ENCODE results near the gene PTPRN2. TPM values are rescaled to one million over a fixed set of nuclear protein-coding genes. Genes with fewer than 3 reads are reported as not detected.

Gene PTPRN2
- total RNA-seq, 1 experiment from 2014 or later: 2.1 TPM

DNA sequence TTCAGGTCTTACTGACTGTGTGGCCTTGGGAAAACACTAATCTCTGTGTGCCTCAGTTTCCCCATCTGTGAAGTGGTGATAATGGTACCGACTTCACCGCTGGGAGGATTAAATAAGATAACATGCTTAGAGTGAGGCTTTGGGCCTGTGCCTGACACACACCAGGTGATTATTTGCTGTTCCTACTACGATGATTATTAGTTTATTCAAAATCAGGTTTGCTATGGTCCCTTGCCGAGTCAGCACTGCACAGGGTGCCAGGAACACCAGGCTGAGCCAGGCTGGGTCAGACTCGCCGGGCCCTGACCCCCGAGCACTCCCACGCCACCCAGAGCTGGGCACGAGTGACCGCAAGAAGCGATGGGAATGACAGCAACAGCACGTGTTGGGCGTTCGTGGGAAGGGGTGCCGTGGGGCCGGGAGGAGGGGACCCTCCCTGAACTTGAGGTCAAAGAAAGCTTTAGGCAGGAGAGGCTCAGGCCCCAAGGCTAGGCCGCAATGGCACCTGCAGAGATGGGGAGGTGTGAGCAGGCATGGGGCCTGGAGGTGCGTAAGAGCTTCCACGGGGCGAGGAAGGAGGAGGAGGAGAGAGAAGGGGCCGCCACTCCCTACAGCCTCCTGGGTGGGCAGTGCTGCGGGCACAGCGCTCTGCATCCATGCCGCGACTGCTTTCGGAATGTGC, 925.4 kb downstream of the PTPRN2 start:
- no peaks in the 10 kb centered on the region for H3K27me3 ChIP-seq (ENCODE audit: insufficient read depth, low read length)
- H3K9ac ChIP-seq (ENCODE audit: low read length): no peak overlapping the region
- H3K4me2 ChIP-seq (ENCODE audit: low read length): no peak overlapping the region
- no peak for TF ChIP-seq RAD21 (IDR thresholded peaks at IDR 0.05; ENCODE audit: low read depth)
- TF ChIP-seq POLR2A (IDR thresholded peaks at IDR 0.05; ENCODE audit: borderline replicate concordance, extremely low read depth, insufficient read depth, insufficient read length): no peak
- TF ChIP-seq, protein P1, sequence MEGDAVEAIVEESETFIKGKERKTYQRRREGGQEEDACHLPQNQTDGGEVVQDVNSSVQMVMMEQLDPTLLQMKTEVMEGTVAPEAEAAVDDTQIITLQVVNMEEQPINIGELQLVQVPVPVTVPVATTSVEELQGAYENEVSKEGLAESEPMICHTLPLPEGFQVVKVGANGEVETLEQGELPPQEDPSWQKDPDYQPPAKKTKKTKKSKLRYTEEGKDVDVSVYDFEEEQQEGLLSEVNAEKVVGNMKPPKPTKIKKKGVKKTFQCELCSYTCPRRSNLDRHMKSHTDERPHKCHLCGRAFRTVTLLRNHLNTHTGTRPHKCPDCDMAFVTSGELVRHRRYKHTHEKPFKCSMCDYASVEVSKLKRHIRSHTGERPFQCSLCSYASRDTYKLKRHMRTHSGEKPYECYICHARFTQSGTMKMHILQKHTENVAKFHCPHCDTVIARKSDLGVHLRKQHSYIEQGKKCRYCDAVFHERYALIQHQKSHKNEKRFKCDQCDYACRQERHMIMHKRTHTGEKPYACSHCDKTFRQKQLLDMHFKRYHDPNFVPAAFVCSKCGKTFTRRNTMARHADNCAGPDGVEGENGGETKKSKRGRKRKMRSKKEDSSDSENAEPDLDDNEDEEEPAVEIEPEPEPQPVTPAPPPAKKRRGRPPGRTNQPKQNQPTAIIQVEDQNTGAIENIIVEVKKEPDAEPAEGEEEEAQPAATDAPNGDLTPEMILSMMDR (IDR thresholded peaks at IDR 0.05 in 2 of 3, conservative IDR thresholded peaks at IDR 0.05 in 1 of 3; ENCODE audit: borderline replicate concordance in 1 of 3, insufficient read depth in 1 of 3, low read depth in 2 of 3, low read length in 2 of 3): no peak
- no peak for TF ChIP-seq ELF1 (IDR thresholded peaks at IDR 0.05; ENCODE audit: borderline replicate concordance, low read depth)
- no peak for TF ChIP-seq ZFX (IDR thresholded peaks at IDR 0.05)
- TF ChIP-seq, protein P2, sequence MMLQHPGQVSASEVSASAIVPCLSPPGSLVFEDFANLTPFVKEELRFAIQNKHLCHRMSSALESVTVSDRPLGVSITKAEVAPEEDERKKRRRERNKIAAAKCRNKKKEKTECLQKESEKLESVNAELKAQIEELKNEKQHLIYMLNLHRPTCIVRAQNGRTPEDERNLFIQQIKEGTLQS (IDR thresholded peaks at IDR 0.05): no peak
- TF ChIP-seq SIN3A (IDR thresholded peaks at IDR 0.05; ENCODE audit: low read depth): no peak
- TF ChIP-seq CBX3 (IDR thresholded peaks at IDR 0.05; ENCODE audit: low read depth): no peak
- no peak for TF ChIP-seq SRF (IDR thresholded peaks at IDR 0.05; ENCODE audit: low read depth)
- TF ChIP-seq, protein P3, sequence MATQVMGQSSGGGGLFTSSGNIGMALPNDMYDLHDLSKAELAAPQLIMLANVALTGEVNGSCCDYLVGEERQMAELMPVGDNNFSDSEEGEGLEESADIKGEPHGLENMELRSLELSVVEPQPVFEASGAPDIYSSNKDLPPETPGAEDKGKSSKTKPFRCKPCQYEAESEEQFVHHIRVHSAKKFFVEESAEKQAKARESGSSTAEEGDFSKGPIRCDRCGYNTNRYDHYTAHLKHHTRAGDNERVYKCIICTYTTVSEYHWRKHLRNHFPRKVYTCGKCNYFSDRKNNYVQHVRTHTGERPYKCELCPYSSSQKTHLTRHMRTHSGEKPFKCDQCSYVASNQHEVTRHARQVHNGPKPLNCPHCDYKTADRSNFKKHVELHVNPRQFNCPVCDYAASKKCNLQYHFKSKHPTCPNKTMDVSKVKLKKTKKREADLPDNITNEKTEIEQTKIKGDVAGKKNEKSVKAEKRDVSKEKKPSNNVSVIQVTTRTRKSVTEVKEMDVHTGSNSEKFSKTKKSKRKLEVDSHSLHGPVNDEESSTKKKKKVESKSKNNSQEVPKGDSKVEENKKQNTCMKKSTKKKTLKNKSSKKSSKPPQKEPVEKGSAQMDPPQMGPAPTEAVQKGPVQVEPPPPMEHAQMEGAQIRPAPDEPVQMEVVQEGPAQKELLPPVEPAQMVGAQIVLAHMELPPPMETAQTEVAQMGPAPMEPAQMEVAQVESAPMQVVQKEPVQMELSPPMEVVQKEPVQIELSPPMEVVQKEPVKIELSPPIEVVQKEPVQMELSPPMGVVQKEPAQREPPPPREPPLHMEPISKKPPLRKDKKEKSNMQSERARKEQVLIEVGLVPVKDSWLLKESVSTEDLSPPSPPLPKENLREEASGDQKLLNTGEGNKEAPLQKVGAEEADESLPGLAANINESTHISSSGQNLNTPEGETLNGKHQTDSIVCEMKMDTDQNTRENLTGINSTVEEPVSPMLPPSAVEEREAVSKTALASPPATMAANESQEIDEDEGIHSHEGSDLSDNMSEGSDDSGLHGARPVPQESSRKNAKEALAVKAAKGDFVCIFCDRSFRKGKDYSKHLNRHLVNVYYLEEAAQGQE (IDR thresholded peaks at IDR 0.05; ENCODE audit: low read depth): no peak
- TF ChIP-seq TCF7L2 (IDR thresholded peaks at IDR 0.05; ENCODE audit: borderline replicate concordance, extremely low read depth, insufficient read depth, insufficient read length): no peak
- TF ChIP-seq POLR2AphosphoS5 (IDR thresholded peaks at IDR 0.05; ENCODE audit: low read depth, low read length): no peak
- no peak for TF ChIP-seq FOSL1 (IDR thresholded peaks at IDR 0.05; ENCODE audit: low read depth)
- CTCF ChIA-PET: no interaction called here
- intact Hi-C loops (cut with micrococcal nuclease): no loop called here
- no peaks in the 10 kb centered on the region for H3K36me3 ChIP-seq (ENCODE audit: control insufficient read depth in 1 of 2, insufficient read depth in 2 of 2, low read length in 2 of 2)
- no peak overlapping the region for H3K27ac ChIP-seq (ENCODE audit: low read depth, low read length)
- H3K4me1 ChIP-seq (ENCODE audit: control insufficient read depth in 1 of 2, insufficient read depth in 2 of 2, low read length in 2 of 2): peaks cover 7 to 35% of the 10 kb centered on the region in 2 experiments; a peak in 3 of 4 replicates
- BruUV-seq (replicated peaks): no TSS peak
- H3K9me3 ChIP-seq (ENCODE audit: control insufficient read depth in 1 of 2, insufficient read depth in 1 of 2, low read depth in 1 of 2, low read length in 2 of 2): no peaks in the 10 kb centered on the region
- RAD21 ChIA-PET (ENCODE audit: low non-redundant PET in 1 of 2, low total read pairs in 2 of 2, uncharacterized antibody in 2 of 2, unreplicated experiment in 2 of 2): no interaction called here
- no peaks in the 10 kb centered on the region for H3K9me2 ChIP-seq (ENCODE audit: insufficient read depth)
- no peak overlapping the region for H3K4me3 ChIP-seq (replicated peaks in 1 of 2; ENCODE audit: low read depth in 1 of 2, low read length in 2 of 2)
- H4K20me1 ChIP-seq (ENCODE audit: insufficient read depth): no peaks in the 10 kb centered on the region
- ATAC-seq: no peak
- H3K79me2 ChIP-seq (ENCODE audit: insufficient read depth, low read length): peaks cover 7% of the 10 kb centered on the region; the same call in 1 of the 2 replicates
- no peak overlapping the region for H2AFZ ChIP-seq (ENCODE audit: low read depth, low read length, poor library complexity, severe bottlenecking)
- DNase-seq (ENCODE audit: low read depth, low spot score): no peak
- POLR2A ChIA-PET: no interaction called here
